ENCODE results near the gene RNF26. TPM values are rescaled to one million over a fixed set of nuclear protein-coding genes. Genes with fewer than 3 reads are reported as not detected.

RNF26 gene
- total RNA-seq, 1 experiment from 2014 or later = 64.3 TPM

DNA sequence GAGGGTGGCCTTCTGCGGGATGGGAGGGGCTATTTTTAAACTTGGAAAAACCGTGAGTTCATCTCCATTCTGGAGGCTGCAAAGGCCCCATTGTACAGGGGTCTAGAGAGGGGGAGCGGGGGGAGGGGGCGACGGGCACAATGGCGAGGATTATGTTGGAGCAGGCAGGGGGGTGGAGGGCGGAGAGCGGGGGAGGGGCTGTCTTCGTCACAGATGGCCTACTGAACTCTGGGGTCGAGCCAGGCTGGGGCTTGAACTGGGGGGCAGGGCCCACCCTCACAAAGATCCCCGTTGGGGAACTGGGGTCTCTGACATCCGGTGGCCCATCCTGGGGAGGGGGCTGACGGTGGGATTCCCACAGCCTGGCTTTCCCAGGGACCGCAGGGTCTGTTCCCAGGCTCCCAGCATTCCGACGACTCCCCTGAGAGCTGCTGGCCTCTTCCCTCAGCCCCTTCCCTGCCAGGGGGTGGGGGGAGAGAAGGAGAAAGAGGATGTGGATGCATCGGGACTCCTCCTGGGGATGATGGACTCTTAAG is 14.0 kb upstream of the RNF26 start:
- H3K79me2 ChIP-seq (ENCODE audit: low read depth) = no peaks in the 10 kb centered on the region
- H3F3A ChIP-seq (ENCODE audit: insufficient read depth, low read depth) = peaks cover 25% of the 10 kb centered on the region; the same call in 1 of the 2 replicates
- H3K27ac ChIP-seq = no peak overlapping the region
- POLR2A ChIA-PET (ENCODE audit: unreplicated experiment) = interaction anchor here (0.7 kb wide), 4 partner anchors 109 to 279 kb away, joined by 3 to 7 read pairs (median 3); no protein-coding TSS in a partner anchor
- CTCF ChIA-PET = interaction anchor here (0.5 kb wide), 1 partner anchor 250 kb away, joined by 3 read pairs; no protein-coding TSS in a partner anchor
- TF ChIP-seq CTCF (conservative IDR thresholded peaks at IDR 0.05) = no peak
- TF ChIP-seq EZH2 (IDR thresholded peaks at IDR 0.05; ENCODE audit: low read depth) = no peak
- H3K36me3 ChIP-seq (ENCODE audit: low read depth) = no peaks in the 10 kb centered on the region
- H2AFZ ChIP-seq = no peak overlapping the region
- H3K27me3 ChIP-seq (ENCODE audit: insufficient read depth, low read depth) = peaks cover 20% of the 10 kb centered on the region
- no TSS peak for BruUV-seq (replicated peaks)
- peak overlapping the region; percentile 61; the same call in 1 of the 2 replicates for H3K4me3 ChIP-seq
- DNase-seq = no peak
- no peaks in the 10 kb centered on the region for H3K9me2 ChIP-seq (ENCODE audit: insufficient read depth)
- no peaks in the 10 kb centered on the region for H3K9me3 ChIP-seq (ENCODE audit: insufficient read depth, low read depth)
- peaks cover 41% of the 10 kb centered on the region for H3K4me1 ChIP-seq (replicated peaks; ENCODE audit: insufficient read depth)
- peak overlapping the region; percentile 93 for H3K4me2 ChIP-seq
- intact Hi-C loops (cut with micrococcal nuclease; ENCODE audit: unreplicated experiment) = loop anchor here (5.0 kb wide), 1 partner anchor 303 kb away; the partner anchor contains the start of genes RPS25 and TRAPPC4
- H4K20me1 ChIP-seq (ENCODE audit: insufficient read depth) = no peaks in the 10 kb centered on the region

- no peaks in the 10 kb centered on the region for H3K9me3 ChIP-seq (ENCODE audit: insufficient read depth, low read depth)
- peaks cover 35% of the 10 kb centered on the region for H3K4me1 ChIP-seq (replicated peaks; ENCODE audit: insufficient read depth)
- no peaks in the 10 kb centered on the region for H3K79me2 ChIP-seq (ENCODE audit: low read depth)
- ChIA-PET CTCF (interaction anchor here (0.5 to 0.7 kb wide), 3 partner anchors 370 to 566 kb away, joined by 3 to 4 read pairs (median 3); no protein-coding TSS in a partner anchor), POLR2A (ENCODE audit: unreplicated experiment) (interaction anchor here (0.6 to 0.7 kb wide), 5 partner anchors 109 to 278 kb away, joined by 3 to 18 read pairs (median 3); no protein-coding TSS in a partner anchor)
- peaks cover 25% of the 10 kb centered on the region; the same call in 1 of the 2 replicates for H3F3A ChIP-seq (ENCODE audit: insufficient read depth, low read depth)
- TF ChIP-seq EZH2 (IDR thresholded peaks at IDR 0.05; ENCODE audit: low read depth) = no peak
- no peak for TF ChIP-seq CTCF (conservative IDR thresholded peaks at IDR 0.05)
- DNase-seq = peak in 1 of 2 experiments; percentile 65
- H4K20me1 ChIP-seq (ENCODE audit: insufficient read depth) = no peaks in the 10 kb centered on the region
- H3K27ac ChIP-seq = no peak overlapping the region
- peak overlapping the region; percentile 95 for H2AFZ ChIP-seq
- intact Hi-C loops (cut with micrococcal nuclease; ENCODE audit: unreplicated experiment) = loop anchor here (1.0 to 5.0 kb wide), 2 partner anchors 53 to 304 kb away; partner anchors contain the start of genes RPS25 and TRAPPC4
- peaks cover 16% of the 10 kb centered on the region for H3K27me3 ChIP-seq (ENCODE audit: insufficient read depth, low read depth)
- H3K4me3 ChIP-seq = peak overlapping the region; percentile 61
- no peaks in the 10 kb centered on the region for H3K36me3 ChIP-seq (ENCODE audit: low read depth)
- H3K4me2 ChIP-seq = peak overlapping the region; percentile 93
- no peaks in the 10 kb centered on the region for H3K9me2 ChIP-seq (ENCODE audit: insufficient read depth)
- TSS peak; percentile 33 for BruUV-seq (replicated peaks)
Observed at GRCh38 chr11:119320776-119321524, 13.4 kb upstream of the RNF26 start.

- Histone ChIP-seq H3K4me3 (peak overlapping the region; percentile 61; the same call in 1 of the 2 replicates), H3K9me2 (ENCODE audit: insufficient read depth) (no peaks in the 10 kb centered on the region), H3K4me2 (peak overlapping the region; percentile 93), H3K4me1 (replicated peaks; ENCODE audit: insufficient read depth) (peaks cover 26% of the 10 kb centered on the region), H3K79me2 (ENCODE audit: low read depth) (no peaks in the 10 kb centered on the region), H3K9me3 (ENCODE audit: insufficient read depth, low read depth) (no peaks in the 10 kb centered on the region), H3F3A (ENCODE audit: insufficient read depth, low read depth) (peaks cover 25% of the 10 kb centered on the region; the same call in 1 of the 2 replicates), H4K20me1 (ENCODE audit: insufficient read depth) (no peaks in the 10 kb centered on the region), H2AFZ (peak overlapping the region; percentile 95; the same call in 1 of the 2 replicates), H3K27ac (no peak overlapping the region), H3K27me3 (ENCODE audit: insufficient read depth, low read depth) (peaks cover 4% of the 10 kb centered on the region; the same call in 1 of the 2 replicates), H3K36me3 (ENCODE audit: low read depth) (no peaks in the 10 kb centered on the region)
- TF ChIP-seq CTCF (conservative IDR thresholded peaks at IDR 0.05) (no peak), EZH2 (IDR thresholded peaks at IDR 0.05; ENCODE audit: low read depth) (no peak)
- no peak for DNase-seq
- intact Hi-C loops (cut with micrococcal nuclease; ENCODE audit: unreplicated experiment) = loop anchor here (5.0 kb wide), 1 partner anchor 305 kb away; the partner anchor contains the start of genes RPS25 and TRAPPC4
- ChIA-PET CTCF (interaction anchor here (0.6 to 1.3 kb wide), 4 partner anchors 10 to 110 kb away, joined by 3 to 5 read pairs (median 3); partner anchors contain the start of genes MFRP and RNF26), POLR2A (ENCODE audit: unreplicated experiment) (no interaction called here)
- BruUV-seq (replicated peaks) = no TSS peak
Observed at GRCh38 chr11:119322360-119322739, 12.0 kb upstream of the RNF26 start.

All from PC-9 (cell line).